Panc1 (cell line): ENCODE results near the gene DMAC1. TPM values are rescaled to one million over a fixed set of nuclear protein-coding genes. Genes with fewer than 3 reads are reported as not detected.

Experiments
- ATAC-seq: fragments of 200-7000 bp; cut with Tn5 transposase; 2 replicates; pipeline ENCODE4 v1.9.1; 2020; ENCODE audit warnings: mild to moderate bottlenecking, moderate library complexity
- BruUV-seq: library from RNA; stranded (reverse); fragments of 400-500 nt; replicated peaks from 2 replicates; lab custom pipeline; 2021; lab: Mats Ljungman, UMichigan
- CTCF ChIA-PET: fragments of 300-600 bp; sonication (Branson Sonifier 250); formaldehyde crosslinking; loops from one replicate; lab custom pipeline; 2022; ENCODE audit warnings: antibody characterized with exemption; lab: Charles Lee
- POLR2A ChIA-PET: fragments of 300-600 bp; sonication (Branson Sonifier 250); formaldehyde crosslinking; loops from one replicate; lab custom pipeline; 2022; ENCODE audit warnings: antibody characterized with exemption; lab: Charles Lee
- DNase-seq: peaks from one replicate; pipeline ENCODE4 v3.0.0-alpha.2; 2010; ENCODE audit warnings: low read depth, low spot score
- H3K27ac ChIP-seq: 2 replicates; pipeline ENCODE4 v1.5.1; 2011; ENCODE audit warnings: mild to moderate bottlenecking, low read length, inconsistent platforms
- H3K27me3 ChIP-seq: fragments of 200-500 bp; sonication (Bioruptor generic); 2 replicates; pipeline ENCODE4 v1.6.0; 2014; ENCODE audit warnings: low read length, inconsistent platforms; ENCODE audit not compliant: control insufficient read depth, insufficient read depth
- H3K36me3 ChIP-seq: fragments of 200-500 bp; sonication (Bioruptor generic); 2 replicates; pipeline ENCODE4 v1.5.1; 2014; ENCODE audit warnings: inconsistent platforms, mild to moderate bottlenecking, low read length, moderate library complexity; ENCODE audit not compliant: control insufficient read depth, insufficient read depth
- H3K4me1 ChIP-seq: 2 replicates; pipeline ENCODE4 v1.5.1; 2011; ENCODE audit warnings: inconsistent platforms, mild to moderate bottlenecking, low read length, moderate library complexity; ENCODE audit not compliant: control insufficient read depth, insufficient read depth
- H3K4me3 ChIP-seq, 2 experiments: 2 replicates each; pipeline ENCODE4 v1.5.1; 2011 to 2012; ENCODE audit warnings: low read depth in 2 of 2, low read length in 2 of 2, mild to moderate bottlenecking in 2 of 2, inconsistent platforms in 1 of 2, moderate library complexity in 1 of 2
- H3K9me3 ChIP-seq: fragments of 200-500 bp; sonication (Bioruptor generic); 2 replicates; pipeline ENCODE4 v1.5.1; 2014; ENCODE audit warnings: low read depth, mild to moderate bottlenecking, inconsistent platforms, low read length, moderate library complexity; ENCODE audit not compliant: control insufficient read depth, insufficient read depth
- CTCF ChIP-seq: fragments of 450-650 bp; IDR thresholded peaks from 2 replicates; pipeline ENCODE4 v1.5.1; 2017; ENCODE audit warnings: mild to moderate bottlenecking
- POLR2AphosphoS5 ChIP-seq: IDR thresholded peaks from 2 replicates; pipeline ENCODE4 v1.6.1; 2012; ENCODE audit warnings: mild to moderate bottlenecking, low read depth, low read length, moderate library complexity
- REST ChIP-seq, 2 experiments: IDR thresholded peaks; 2 replicates each; pipeline ENCODE4 v1.6.1; 2011 to 2012; ENCODE audit warnings: low read depth in 2 of 2, control low read depth in 1 of 2, low read length in 1 of 2, mild to moderate bottlenecking in 1 of 2, moderate library complexity in 1 of 2; ENCODE audit not compliant: insufficient read depth in 1 of 2
- SIN3A ChIP-seq: IDR thresholded peaks from 2 replicates; pipeline ENCODE4 v1.6.1; 2012; ENCODE audit warnings: low read depth, mild to moderate bottlenecking, low read length, moderate library complexity, borderline replicate concordance; ENCODE audit not compliant: insufficient read depth
- TCF7L2 ChIP-seq: IDR thresholded peaks from 2 replicates; pipeline ENCODE4 v1.6.1; 2011; ENCODE audit warnings: mild to moderate bottlenecking, low read depth, low read length, inconsistent platforms
- in situ Hi-C: cut with HindIII; loops from 2 replicates; pipeline ENCODE4 v1.10.0; 2016; ENCODE audit warnings: low sequenced_read_pairs, low pct_unique_long_range_greater_than_20kb
- intact Hi-C: fragments of 100-400 bp; cut with micrococcal nuclease; formaldehyde crosslinking; loops from one replicate; pipeline ENCODE4 v1.10.0; 2022; ENCODE audit not compliant: unreplicated experiment
- total RNA-seq: library from RNA; stranded (reverse); gene quantifications from one replicate; pipeline ENCODE4 v1.2.1, GENCODE V29; 2021; ENCODE audit not compliant: unreplicated experiment

DMAC1 gene
- total RNA-seq, 1 experiment from 2014 or later, result 13.8 TPM

- in situ Hi-C loops (no loop called here), intact Hi-C loops (no loop called here)
- POLR2A ChIA-PET, result no interaction called here
- Histone ChIP-seq H3K36me3 (no peaks in the 10 kb centered on the region), H3K4me3 (no peak overlapping the region), H3K27ac (no peak overlapping the region), H3K27me3 (no peaks in the 10 kb centered on the region), H3K4me1 (no peaks in the 10 kb centered on the region), H3K9me3 (no peaks in the 10 kb centered on the region)
- no peak for ATAC-seq
- no peak for DNase-seq
- no TSS peak for BruUV-seq
- CTCF ChIA-PET, result no interaction called here
- TF ChIP-seq SIN3A (no peak), POLR2AphosphoS5 (no peak), REST (IDR thresholded peaks at IDR 0.05; ENCODE audit: insufficient read depth in 1 of 2, low read depth in 2 of 2, low read length in 1 of 2) (no peak), CTCF (no peak), TCF7L2 (no peak)
Observed at GRCh38 chr9:7848498-7848897, 48.9 kb upstream of the DMAC1 start.

DNA sequence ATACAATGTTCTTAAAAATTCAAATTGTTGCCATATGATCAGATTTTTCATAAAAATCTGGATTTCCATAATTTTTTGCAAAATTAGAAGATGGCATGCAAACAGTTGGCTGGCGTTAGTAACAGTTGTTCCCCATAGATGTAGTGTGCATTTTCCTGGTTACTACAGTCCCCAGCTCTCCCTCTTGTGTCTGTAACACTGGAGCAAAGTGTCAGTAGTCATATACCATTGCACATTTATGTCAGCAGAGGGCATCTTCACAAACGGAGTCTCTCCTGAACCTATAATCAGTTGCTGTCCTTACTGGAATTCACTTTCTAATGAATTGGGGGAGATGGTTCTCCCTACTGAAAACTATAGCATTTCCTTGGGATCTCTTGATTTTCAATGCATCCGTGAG lies 44.7 kb upstream of the DMAC1 start:
- intact Hi-C loops, result no loop called here
- in situ Hi-C loops, result no loop called here
- no peaks in the 10 kb centered on the region for H3K27me3 ChIP-seq
- no peak overlapping the region for H3K27ac ChIP-seq
- no peaks in the 10 kb centered on the region for H3K4me1 ChIP-seq
- ChIA-PET POLR2A (no interaction called here), CTCF (no interaction called here)
- no peaks in the 10 kb centered on the region for H3K9me3 ChIP-seq
- no peaks in the 10 kb centered on the region for H3K36me3 ChIP-seq
- TF ChIP-seq POLR2AphosphoS5 (no peak), SIN3A (no peak), TCF7L2 (no peak), REST (IDR thresholded peaks at IDR 0.05; ENCODE audit: insufficient read depth in 1 of 2, low read depth in 2 of 2, low read length in 1 of 2) (no peak), CTCF (no peak)
- H3K4me3 ChIP-seq, result no peak overlapping the region
- DNase-seq (no peak), ATAC-seq (no peak)
- BruUV-seq, result no TSS peak
